ENCODE results near the gene TLR4.

DNA sequence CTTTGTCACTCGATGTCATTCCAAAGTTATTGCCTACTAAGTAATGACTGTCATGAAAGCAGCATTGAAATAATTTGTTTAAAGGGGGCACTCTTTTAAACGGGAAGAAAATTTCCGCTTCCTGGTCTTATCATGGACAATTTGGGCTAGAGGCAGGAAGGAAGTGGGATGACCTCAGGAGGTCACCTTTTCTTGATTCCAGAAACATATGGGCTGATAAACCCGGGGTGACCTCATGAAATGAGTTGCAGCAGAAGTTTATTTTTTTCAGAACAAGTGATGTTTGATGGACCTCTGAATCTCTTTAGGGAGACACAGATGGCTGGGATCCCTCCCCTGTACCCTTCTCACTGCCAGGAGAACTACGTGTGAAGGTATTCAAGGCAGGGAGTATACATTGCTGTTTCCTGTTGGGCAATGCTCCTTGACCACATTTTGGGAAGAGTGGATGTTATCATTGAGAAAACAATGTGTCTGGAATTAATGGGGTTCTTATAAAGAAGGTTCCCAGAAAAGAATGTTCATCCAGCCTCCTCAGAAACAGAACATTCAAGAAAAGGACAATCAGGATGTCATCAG, 11.3 kb downstream of the TLR4 start:
- no peak for TF ChIP-seq POLR2A (IDR thresholded peaks at IDR 0.05)
- TF ChIP-seq, protein P1, sequence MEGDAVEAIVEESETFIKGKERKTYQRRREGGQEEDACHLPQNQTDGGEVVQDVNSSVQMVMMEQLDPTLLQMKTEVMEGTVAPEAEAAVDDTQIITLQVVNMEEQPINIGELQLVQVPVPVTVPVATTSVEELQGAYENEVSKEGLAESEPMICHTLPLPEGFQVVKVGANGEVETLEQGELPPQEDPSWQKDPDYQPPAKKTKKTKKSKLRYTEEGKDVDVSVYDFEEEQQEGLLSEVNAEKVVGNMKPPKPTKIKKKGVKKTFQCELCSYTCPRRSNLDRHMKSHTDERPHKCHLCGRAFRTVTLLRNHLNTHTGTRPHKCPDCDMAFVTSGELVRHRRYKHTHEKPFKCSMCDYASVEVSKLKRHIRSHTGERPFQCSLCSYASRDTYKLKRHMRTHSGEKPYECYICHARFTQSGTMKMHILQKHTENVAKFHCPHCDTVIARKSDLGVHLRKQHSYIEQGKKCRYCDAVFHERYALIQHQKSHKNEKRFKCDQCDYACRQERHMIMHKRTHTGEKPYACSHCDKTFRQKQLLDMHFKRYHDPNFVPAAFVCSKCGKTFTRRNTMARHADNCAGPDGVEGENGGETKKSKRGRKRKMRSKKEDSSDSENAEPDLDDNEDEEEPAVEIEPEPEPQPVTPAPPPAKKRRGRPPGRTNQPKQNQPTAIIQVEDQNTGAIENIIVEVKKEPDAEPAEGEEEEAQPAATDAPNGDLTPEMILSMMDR (IDR thresholded peaks at IDR 0.05), result no peak
